ENCODE results near the gene PTEN. TPM values are rescaled to one million over a fixed set of nuclear protein-coding genes. Genes with fewer than 3 reads are reported as not detected.

The PTEN gene
- total and polyA plus RNA-seq, 2 donors (not counting 3 experiments of a cell fraction or from before 2014, with no cell fraction given), result 8.0 to 76.9 TPM

DNA sequence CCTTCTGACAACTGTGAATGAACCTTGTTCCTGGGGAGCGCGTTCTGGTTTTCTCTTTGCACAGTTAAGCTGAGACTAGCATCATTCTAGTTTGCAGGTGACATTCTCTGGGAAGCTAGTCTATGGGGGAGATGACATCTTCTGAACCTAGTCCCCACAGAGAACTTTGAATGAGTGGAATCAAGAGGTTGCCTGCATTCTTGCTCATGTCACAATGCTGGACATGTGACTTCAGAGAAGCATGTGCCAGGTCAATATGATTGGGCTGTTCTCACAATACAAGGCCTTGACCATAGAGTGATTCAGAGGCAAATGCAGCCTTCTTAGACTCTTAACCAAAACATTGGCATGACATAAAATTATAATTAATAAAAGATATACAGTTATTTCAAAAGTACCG lies 22.2 kb upstream of the PTEN start:
- BruUV-seq (replicated peaks), result no TSS peak
- TF ChIP-seq POLR2A (IDR thresholded peaks at IDR 0.05; ENCODE audit: low read depth, low read length) (no peak), EZH2 (IDR thresholded peaks at IDR 0.05; ENCODE audit: borderline replicate concordance, low read depth, low read length, severe bottlenecking) (no peak), GATA2 (IDR thresholded peaks at IDR 0.05; ENCODE audit: insufficient read depth, insufficient read length, low read depth, low read length) (no peak), POLR2AphosphoS5 (IDR thresholded peaks at IDR 0.05; ENCODE audit: insufficient read depth, low read depth, low read length) (no peak), JUN (IDR thresholded peaks at IDR 0.05; ENCODE audit: borderline replicate concordance, insufficient read depth, insufficient read length, low read depth) (no peak), MYC (IDR thresholded peaks at IDR 0.05; ENCODE audit: low read depth, low read length) (no peak), FOS (IDR thresholded peaks at IDR 0.05; ENCODE audit: borderline replicate concordance, insufficient read depth, low read length) (no peak)
- TF ChIP-seq, protein P1, sequence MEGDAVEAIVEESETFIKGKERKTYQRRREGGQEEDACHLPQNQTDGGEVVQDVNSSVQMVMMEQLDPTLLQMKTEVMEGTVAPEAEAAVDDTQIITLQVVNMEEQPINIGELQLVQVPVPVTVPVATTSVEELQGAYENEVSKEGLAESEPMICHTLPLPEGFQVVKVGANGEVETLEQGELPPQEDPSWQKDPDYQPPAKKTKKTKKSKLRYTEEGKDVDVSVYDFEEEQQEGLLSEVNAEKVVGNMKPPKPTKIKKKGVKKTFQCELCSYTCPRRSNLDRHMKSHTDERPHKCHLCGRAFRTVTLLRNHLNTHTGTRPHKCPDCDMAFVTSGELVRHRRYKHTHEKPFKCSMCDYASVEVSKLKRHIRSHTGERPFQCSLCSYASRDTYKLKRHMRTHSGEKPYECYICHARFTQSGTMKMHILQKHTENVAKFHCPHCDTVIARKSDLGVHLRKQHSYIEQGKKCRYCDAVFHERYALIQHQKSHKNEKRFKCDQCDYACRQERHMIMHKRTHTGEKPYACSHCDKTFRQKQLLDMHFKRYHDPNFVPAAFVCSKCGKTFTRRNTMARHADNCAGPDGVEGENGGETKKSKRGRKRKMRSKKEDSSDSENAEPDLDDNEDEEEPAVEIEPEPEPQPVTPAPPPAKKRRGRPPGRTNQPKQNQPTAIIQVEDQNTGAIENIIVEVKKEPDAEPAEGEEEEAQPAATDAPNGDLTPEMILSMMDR (IDR thresholded peaks at IDR 0.05; ENCODE audit: extremely low read depth in 1 of 2, insufficient read depth in 1 of 2, low read depth in 1 of 2, low read length in 2 of 2), result no peak
- TF ChIP-seq, protein P2, sequence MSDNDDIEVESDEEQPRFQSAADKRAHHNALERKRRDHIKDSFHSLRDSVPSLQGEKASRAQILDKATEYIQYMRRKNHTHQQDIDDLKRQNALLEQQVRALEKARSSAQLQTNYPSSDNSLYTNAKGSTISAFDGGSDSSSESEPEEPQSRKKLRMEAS (IDR thresholded peaks at IDR 0.05; ENCODE audit: insufficient read depth, insufficient read length), result no peak
- dilution Hi-C loops (cut with MboI; ENCODE audit: extremely low pct_ligation_motif_present, low sequenced_read_pairs) (no loop called here), intact Hi-C loops (cut with micrococcal nuclease) (no loop called here)
- H3K9ac ChIP-seq (replicated peaks; ENCODE audit: extremely low read depth, insufficient read depth, low read length), result no peak overlapping the region
- ChIA-PET CTCF (interaction anchor here (1.3 kb wide), 1 partner anchor 308 kb away, joined by 3 read pairs; no protein-coding TSS in a partner anchor), POLR2A (no interaction called here)
- DNase-seq (ENCODE audit: low read depth, low spot score) (no peak), FAIRE-seq (peak; percentile 48)
- no peak overlapping the region for H2AFZ ChIP-seq (ENCODE audit: low read depth, low read length)
- no peaks in the 10 kb centered on the region for H4K20me1 ChIP-seq (replicated peaks; ENCODE audit: control insufficient read depth, extremely low read depth, insufficient read depth, low read length)
- no peaks in the 10 kb centered on the region for H3K9me3 ChIP-seq (replicated peaks; ENCODE audit: control insufficient read depth, insufficient read depth, low read length)
- H3K36me3 ChIP-seq (ENCODE audit: control insufficient read depth in 2 of 2, extremely low read depth in 1 of 2, insufficient read depth in 2 of 2, low read length in 2 of 2), result no peaks in the 10 kb centered on the region
- H3K4me2 ChIP-seq (ENCODE audit: insufficient read depth, low read length), result no peak overlapping the region
- H3K27ac ChIP-seq (ENCODE audit: insufficient read depth, low read depth, low read length), result no peak overlapping the region
- no peaks in the 10 kb centered on the region for H3K79me2 ChIP-seq (ENCODE audit: control insufficient read depth, insufficient read depth, low read length)
- H3K4me3 ChIP-seq (replicated peaks in 1 of 3; ENCODE audit: insufficient read depth in 1 of 3, low read depth in 1 of 3, low read length in 3 of 3), result no peak overlapping the region
- H3K9me1 ChIP-seq (replicated peaks; ENCODE audit: control insufficient read depth, extremely low read depth, insufficient read depth, low read length), result no peaks in the 10 kb centered on the region
- no peaks in the 10 kb centered on the region for H3K27me3 ChIP-seq (ENCODE audit: control insufficient read depth in 2 of 2, insufficient read depth in 2 of 2, low read length in 2 of 2)
- H3K4me1 ChIP-seq (ENCODE audit: control insufficient read depth, extremely low read depth, insufficient read depth, low read length), result peaks cover 3% of the 10 kb centered on the region
